Measurements from ENCODE around the gene ABCC9. TPM values are rescaled to one million over a fixed set of nuclear protein-coding genes. Genes with fewer than 3 reads are reported as not detected.

The ABCC9 gene
- total and polyA plus RNA-seq, 2 donors (not counting 3 experiments of a cell fraction or from before 2014, with no cell fraction given): under 0.01 TPM; not detected in 1

DNA sequence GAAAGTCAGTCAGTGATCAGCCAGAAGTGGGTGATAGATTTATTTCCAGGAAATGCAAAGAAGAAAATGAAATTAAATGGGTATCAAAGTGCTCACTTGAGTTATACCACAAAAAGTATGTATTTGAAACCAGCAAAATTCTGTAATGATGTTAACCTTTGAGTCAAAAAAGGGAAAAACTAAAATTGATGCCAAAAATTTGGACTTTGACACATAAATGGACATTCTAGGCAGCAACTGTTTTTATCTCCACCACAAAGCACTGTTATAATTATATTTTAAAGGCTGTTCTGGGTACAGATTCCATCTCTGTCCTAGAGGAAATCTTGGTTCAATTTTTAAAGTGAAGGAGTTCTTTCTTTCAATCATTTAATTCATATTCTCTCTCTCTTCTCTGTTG, 135.0 kb downstream of the ABCC9 start:
- H3K79me2 ChIP-seq (ENCODE audit: control insufficient read depth, insufficient read depth, low read length): no peaks in the 10 kb centered on the region
- dilution Hi-C loops (cut with MboI; ENCODE audit: extremely low pct_ligation_motif_present, low sequenced_read_pairs): no loop called here
- no peaks in the 10 kb centered on the region for H4K20me1 ChIP-seq (replicated peaks; ENCODE audit: control insufficient read depth, extremely low read depth, insufficient read depth, low read length)
- FAIRE-seq: no peak
- no peak overlapping the region for H3K4me3 ChIP-seq (replicated peaks in 1 of 3; ENCODE audit: insufficient read depth in 1 of 3, low read depth in 1 of 3, low read length in 3 of 3)
- no peaks in the 10 kb centered on the region for H3K36me3 ChIP-seq (ENCODE audit: control insufficient read depth in 2 of 2, extremely low read depth in 1 of 2, insufficient read depth in 2 of 2, low read length in 2 of 2)
- no TSS peak for BruUV-seq (replicated peaks)
- no peaks in the 10 kb centered on the region for H3K4me1 ChIP-seq (ENCODE audit: control insufficient read depth, extremely low read depth, insufficient read depth, low read length)
- ChIA-PET CTCF (no interaction called here), POLR2A (no interaction called here)
- no peak for DNase-seq (ENCODE audit: low read depth, low spot score)
- H3K27me3 ChIP-seq (ENCODE audit: control insufficient read depth in 2 of 2, insufficient read depth in 2 of 2, low read length in 2 of 2): no peaks in the 10 kb centered on the region
- no peak overlapping the region for H2AFZ ChIP-seq (ENCODE audit: low read depth, low read length)
- H3K4me2 ChIP-seq (ENCODE audit: insufficient read depth, low read length): no peak overlapping the region
- no peaks in the 10 kb centered on the region for H3K9me1 ChIP-seq (replicated peaks; ENCODE audit: control insufficient read depth, extremely low read depth, insufficient read depth, low read length)
- TF ChIP-seq, protein P1, sequence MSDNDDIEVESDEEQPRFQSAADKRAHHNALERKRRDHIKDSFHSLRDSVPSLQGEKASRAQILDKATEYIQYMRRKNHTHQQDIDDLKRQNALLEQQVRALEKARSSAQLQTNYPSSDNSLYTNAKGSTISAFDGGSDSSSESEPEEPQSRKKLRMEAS (IDR thresholded peaks at IDR 0.05; ENCODE audit: insufficient read depth, insufficient read length): no peak
- TF ChIP-seq JUN (IDR thresholded peaks at IDR 0.05; ENCODE audit: borderline replicate concordance, insufficient read depth, insufficient read length, low read depth) (no peak), EZH2 (IDR thresholded peaks at IDR 0.05; ENCODE audit: borderline replicate concordance, low read depth, low read length, severe bottlenecking) (no peak), FOS (IDR thresholded peaks at IDR 0.05; ENCODE audit: borderline replicate concordance, insufficient read depth, low read length) (no peak), MYC (IDR thresholded peaks at IDR 0.05; ENCODE audit: low read depth, low read length) (no peak), POLR2A (IDR thresholded peaks at IDR 0.05; ENCODE audit: low read depth, low read length) (no peak), GATA2 (IDR thresholded peaks at IDR 0.05; ENCODE audit: insufficient read depth, insufficient read length, low read depth, low read length) (no peak), POLR2AphosphoS5 (IDR thresholded peaks at IDR 0.05; ENCODE audit: insufficient read depth, low read depth, low read length) (no peak)
- TF ChIP-seq, protein P2, sequence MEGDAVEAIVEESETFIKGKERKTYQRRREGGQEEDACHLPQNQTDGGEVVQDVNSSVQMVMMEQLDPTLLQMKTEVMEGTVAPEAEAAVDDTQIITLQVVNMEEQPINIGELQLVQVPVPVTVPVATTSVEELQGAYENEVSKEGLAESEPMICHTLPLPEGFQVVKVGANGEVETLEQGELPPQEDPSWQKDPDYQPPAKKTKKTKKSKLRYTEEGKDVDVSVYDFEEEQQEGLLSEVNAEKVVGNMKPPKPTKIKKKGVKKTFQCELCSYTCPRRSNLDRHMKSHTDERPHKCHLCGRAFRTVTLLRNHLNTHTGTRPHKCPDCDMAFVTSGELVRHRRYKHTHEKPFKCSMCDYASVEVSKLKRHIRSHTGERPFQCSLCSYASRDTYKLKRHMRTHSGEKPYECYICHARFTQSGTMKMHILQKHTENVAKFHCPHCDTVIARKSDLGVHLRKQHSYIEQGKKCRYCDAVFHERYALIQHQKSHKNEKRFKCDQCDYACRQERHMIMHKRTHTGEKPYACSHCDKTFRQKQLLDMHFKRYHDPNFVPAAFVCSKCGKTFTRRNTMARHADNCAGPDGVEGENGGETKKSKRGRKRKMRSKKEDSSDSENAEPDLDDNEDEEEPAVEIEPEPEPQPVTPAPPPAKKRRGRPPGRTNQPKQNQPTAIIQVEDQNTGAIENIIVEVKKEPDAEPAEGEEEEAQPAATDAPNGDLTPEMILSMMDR (IDR thresholded peaks at IDR 0.05; ENCODE audit: extremely low read depth in 1 of 2, insufficient read depth in 1 of 2, low read depth in 1 of 2, low read length in 2 of 2): no peak
- no peaks in the 10 kb centered on the region for H3K9me3 ChIP-seq (replicated peaks; ENCODE audit: control insufficient read depth, insufficient read depth, low read length)
- intact Hi-C loops (cut with micrococcal nuclease): no loop called here
- no peak overlapping the region for H3K27ac ChIP-seq (ENCODE audit: insufficient read depth, low read depth, low read length)
- no peak overlapping the region for H3K9ac ChIP-seq (replicated peaks; ENCODE audit: extremely low read depth, insufficient read depth, low read length)
